HG02884 (cell line): ENCODE results near the gene MINDY2.

Experiments
- ATAC-seq: cut with Tn5 transposase; IDR thresholded peaks from one replicate; pipeline ENCODE4 v1.9.1; 2021; ENCODE audit warnings: mild to moderate bottlenecking, moderate library complexity; ENCODE audit not compliant: unreplicated experiment

The MINDY2 gene, protein sequence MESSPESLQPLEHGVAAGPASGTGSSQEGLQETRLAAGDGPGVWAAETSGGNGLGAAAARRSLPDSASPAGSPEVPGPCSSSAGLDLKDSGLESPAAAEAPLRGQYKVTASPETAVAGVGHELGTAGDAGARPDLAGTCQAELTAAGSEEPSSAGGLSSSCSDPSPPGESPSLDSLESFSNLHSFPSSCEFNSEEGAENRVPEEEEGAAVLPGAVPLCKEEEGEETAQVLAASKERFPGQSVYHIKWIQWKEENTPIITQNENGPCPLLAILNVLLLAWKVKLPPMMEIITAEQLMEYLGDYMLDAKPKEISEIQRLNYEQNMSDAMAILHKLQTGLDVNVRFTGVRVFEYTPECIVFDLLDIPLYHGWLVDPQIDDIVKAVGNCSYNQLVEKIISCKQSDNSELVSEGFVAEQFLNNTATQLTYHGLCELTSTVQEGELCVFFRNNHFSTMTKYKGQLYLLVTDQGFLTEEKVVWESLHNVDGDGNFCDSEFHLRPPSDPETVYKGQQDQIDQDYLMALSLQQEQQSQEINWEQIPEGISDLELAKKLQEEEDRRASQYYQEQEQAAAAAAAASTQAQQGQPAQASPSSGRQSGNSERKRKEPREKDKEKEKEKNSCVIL

GRCh38 chr15:58770857-58771620 lies at the start of gene MINDY2:
MINDY2 (plus strand) TSS chr15:58771302; CDS start chr15:58771396, 94 bp downstream.
- ATAC-seq, result peak; percentile 94

- peak; percentile 72 for ATAC-seq
Observed at GRCh38 chr15:58724466-58724865, 46.6 kb upstream of the MINDY2 start.

- ATAC-seq, result no peak
Observed at GRCh38 chr15:58726867-58727266, 44.2 kb upstream of the MINDY2 start.

- no peak for ATAC-seq
Observed at GRCh38 chr15:58731756-58732535, 39.2 kb upstream of the MINDY2 start.

- ATAC-seq, result no peak
Observed at GRCh38 chr15:58732625-58733363, 38.3 kb upstream of the MINDY2 start.

DNA sequence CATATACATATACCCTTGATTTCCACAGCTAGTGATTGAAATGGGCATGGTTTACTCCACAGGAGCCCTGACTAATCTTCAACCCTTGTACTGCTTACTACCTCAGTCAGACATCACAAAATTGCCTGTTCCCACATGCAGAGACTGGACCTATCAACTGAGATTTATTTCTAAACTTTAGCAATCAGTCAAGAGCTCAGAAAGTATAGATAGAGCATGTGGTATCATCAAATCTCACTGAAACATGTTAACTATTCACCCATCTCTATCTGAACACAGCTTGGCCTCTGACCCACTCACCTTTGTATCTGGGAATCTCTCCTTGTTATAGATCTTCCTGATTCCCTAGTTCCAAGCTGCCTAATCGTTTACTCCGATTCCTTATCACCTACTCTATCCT lies 36.2 kb upstream of the MINDY2 start:
- ATAC-seq, result no peak

- ATAC-seq, result no peak
Observed at GRCh38 chr15:58736018-58736643, 35.0 kb upstream of the MINDY2 start.

- ATAC-seq, result no peak
Observed at GRCh38 chr15:58737298-58737697, 33.8 kb upstream of the MINDY2 start.

GRCh38 chr15:58738046-58738707 lies 32.9 kb upstream of the MINDY2 start:
- no peak for ATAC-seq

DNA sequence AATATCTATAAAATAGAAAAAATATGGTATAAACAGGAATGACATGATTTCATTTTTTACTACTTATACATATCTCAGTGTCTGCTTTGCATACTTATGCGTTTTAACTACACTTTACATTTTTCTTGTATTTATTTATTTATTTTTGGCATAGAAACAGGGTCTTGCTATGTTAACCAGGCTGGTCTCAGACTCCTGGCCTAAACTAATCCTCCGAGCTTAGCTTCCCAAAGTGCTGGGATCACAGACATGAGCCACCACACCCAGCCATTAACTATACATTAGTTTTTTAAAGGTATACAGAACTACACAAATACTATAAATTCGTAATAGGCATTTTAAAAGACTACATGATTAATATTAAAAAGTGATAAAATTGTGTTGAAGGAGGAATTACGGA lies 30.7 kb upstream of the MINDY2 start:
- ATAC-seq, result no peak

- ATAC-seq, result no peak
Observed at GRCh38 chr15:58741032-58741431, 30.1 kb upstream of the MINDY2 start.

GRCh38 chr15:58742022-58742813 lies 28.9 kb upstream of the MINDY2 start:
- ATAC-seq, result no peak

- ATAC-seq, result no peak
Observed at GRCh38 chr15:58742819-58743502, 28.1 kb upstream of the MINDY2 start.

DNA sequence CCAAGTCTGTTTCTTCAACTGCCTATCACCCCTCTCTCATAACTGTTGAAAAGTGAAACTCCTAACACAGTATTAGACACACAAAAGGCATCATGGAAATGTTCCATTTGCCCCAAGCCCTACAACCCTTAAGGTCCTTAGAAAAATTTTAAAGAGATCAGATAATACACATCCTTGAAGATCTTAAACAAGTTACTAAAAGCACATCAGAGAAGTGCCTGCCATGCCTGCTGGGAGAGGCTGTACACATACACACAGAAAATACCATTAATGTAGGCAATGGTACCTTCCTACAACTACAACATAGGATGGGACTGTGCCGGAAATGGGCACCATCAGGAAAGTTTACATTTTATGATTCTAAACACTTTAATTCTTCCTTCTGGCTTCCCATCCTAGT lies 24.9 kb upstream of the MINDY2 start:
- ATAC-seq, result no peak

DNA sequence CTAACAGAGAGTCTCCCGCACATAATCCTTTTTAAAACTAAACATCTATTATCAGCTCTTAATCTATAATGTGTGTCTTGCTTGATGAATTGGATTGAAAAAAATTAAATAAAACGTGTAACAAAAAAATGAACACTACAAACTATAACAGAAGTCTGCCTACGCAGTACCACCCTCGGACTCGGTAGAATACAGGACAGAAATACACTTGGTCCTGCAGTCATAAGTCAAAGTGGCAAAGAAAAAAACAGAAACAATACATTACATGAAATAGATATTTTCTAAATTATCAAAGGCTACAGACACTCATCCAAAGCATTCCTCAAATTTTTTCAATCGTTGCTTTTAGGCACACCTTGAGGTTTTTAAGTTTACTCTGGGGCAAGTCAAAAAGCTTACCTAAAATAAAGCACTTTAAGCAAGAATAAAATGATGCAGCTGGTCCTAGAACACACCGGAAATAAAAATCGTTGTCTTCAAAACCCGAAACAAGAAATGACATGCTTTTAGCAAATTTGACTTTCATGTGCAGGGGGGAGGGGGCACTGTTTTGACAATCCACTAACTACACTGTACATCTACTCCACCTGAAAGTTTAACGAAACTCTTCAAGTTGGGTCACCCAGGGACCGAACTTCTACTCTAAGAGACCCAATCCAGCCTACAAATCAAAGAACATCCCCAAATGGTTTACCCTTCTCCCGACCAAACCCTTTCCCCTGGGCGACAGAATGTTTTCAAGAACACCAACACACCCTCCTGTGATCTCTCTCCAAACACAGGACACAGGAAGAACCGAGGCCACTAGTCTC lies 22.9 kb upstream of the MINDY2 start:
- ATAC-seq, result no peak

DNA sequence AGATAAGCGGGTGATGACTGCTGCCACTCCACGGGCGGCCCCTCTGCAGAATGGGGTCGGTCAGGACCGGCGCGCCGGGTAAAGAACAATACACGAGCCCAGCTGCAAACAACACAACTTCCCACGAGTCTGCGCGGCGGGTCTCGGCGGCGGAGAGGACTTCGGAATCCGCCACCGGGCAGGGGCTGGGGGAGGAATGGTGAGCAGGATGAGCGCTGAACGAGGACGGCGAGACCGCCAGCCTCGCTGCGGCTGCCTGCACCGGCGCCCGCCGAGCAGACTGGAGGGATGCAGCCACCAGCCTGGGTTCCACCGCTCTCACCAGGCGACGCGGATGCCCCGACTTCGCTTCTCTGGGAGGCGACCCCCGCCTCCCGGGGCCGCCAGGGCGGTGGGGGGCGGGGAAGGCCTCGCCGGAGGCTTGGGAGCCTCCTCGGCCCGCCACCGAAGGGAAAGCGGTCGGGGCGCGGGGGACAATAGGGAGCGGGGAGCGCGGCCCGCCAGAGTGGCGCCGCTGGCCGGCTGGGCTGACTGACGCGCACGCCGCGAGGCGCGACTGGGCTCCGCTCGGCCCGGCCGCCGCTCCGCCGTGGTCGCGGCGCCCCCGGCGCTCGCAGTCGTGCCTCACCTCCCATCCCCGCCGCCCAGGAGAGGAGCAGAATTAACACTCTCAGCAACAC lies 22.1 kb upstream of the MINDY2 start:
- peak; percentile 19 for ATAC-seq
